ENCODE data around the gene CYYR1.

The CYYR1 gene

DNA sequence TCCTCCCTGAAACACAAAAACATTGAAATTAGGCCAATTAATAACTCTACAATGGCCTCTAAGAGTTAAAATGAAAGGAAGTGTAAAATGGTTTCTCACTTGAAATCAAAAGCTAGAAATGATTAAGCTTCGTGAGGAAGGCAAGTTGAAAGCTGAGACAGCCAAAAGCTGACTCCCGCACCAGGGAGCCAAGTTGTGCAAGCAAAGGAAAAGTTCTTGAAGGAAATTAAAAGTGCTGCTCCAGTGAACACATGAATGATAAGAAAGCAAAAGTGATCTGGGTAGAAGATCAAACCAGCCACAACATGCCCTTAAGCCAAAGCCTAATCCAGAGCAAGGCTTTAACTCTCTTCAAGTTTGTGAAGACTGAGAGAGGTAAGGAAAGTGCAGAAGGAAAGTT, 22.8 kb downstream of the CYYR1 start:
- DNase-seq = no peak

DNA sequence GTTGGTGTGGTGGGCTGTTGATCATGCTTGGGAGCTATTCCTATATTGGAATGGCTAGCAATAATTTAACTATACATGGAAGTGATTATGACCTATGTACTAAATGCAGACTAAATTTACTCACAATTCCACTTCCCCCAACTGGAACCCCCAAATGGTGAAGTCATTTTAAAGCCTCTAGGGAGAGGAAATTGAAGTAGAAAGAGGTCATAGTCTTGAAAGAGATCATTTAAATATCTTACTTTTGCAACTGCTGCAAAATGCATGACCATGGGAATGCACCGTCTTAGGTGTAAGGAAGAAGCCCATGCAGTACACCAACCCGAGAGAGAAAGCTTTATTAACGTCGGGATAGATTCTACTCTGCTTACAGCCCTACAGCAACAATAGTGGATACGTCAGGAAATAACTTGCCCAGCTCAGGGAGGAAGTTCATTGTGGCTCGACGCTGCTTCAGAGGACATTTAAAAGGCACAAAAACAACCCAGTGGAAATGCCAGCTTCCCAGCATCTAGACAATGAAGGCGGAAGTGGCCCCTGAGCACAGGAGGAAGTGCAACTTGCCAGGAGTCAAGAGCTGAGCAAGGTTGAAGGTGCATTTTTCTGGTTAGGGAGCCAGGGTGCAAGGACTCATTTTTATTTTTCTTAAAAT, 26.5 kb downstream of the CYYR1 start:
- no peak for DNase-seq

DNA sequence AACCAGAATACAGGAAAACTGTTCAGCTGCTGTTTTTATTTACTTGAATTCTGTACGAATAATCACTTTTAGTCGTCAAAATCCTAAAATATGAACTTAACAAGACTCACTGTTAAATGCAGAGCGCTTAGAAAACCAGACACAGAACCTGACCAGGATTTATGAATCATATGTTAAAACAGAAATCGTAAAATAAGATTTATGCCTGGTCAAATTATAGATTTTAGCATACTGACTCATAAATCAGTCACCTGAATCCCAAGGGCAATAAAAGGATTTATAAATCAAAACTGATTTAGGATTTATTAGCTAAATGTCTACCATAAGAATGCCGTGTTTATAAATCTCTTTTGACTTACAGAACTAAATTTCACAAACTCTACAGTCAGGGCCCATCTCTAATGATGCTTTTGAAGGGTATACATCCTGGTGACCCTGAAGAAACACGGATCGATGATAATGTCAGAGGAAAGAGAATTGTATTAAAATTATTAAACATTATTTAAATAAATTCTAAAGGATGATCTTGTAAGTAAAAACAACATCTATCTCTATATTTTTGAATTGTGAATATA, 28.8 kb downstream of the CYYR1 start:
- DNase-seq = no peak

DNA sequence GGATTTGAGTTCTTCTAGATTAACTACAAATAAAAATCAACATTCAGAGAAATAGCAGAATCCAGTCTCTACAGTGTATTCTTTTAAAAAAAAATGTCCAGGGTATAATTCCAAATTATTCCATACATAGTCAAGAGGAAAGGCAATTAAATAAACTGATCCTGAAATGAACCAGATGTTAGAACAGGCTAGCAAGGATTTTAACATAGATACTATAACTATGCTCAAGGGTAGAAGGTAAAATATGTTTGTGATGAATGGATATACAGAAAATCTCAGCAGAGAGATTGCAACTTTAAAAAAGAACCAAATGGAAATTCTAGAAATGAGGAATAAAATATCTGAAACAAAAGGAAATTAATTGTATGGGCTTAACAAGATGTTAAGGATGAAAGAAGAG, 32.4 kb downstream of the CYYR1 start:
- DNase-seq = no peak

DNA sequence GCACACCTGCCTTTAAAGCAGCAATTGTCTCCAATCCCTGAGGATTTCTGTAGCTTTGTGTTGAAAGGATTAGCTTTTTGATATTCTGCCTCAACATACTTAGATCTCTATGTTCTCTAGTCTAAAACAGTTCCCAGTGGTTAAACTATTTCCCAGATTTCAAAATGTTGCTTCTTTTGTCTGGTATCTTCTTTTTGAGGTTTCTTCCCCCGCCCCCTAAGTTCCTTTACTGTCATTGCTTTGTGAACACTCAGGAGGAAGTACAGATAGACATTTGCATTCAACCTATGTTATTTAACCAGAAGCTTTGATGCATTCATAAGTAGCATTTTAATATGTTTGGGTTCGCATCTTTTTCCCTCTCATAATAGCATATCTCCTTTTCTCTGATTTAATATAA, 33.5 kb downstream of the CYYR1 start:
- DNase-seq = no peak

DNA sequence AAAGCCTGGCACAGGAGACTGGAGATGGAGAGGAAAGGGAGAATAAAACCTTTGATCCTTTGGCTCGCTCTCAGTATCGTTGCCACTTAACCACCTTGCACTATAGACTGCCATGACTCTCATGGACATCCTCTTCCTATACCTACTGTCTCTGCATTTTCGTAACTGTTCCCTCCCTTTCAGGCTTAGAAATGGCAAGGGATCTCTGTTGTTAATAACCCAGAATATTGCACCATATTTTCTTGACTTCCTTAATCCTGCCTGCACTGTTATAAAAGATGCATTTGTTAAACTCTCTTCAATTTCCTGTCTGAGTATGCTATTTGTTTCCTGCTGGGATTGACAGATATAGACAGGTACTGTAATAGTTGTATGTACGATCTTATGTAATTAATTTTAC, 38.6 kb downstream of the CYYR1 start:
- no peak for DNase-seq

DNA sequence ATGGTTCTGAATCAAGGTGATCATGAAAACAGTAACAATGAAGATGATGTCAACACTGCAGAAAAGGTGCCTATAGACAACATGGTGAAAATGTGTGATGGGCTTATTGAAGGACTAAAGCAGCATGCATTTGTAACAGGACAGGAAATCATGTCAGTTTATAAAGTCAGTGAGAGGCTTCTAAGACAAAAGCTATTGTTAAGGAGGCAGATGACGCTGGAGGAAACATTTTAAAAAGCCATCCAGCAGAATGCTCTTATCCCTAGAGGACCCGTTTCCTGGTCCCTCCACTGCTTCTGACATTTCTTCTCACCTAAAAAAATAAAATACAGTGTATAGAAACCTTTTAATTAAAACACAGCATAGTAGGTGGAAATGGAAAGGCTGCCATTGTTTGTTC, 40.9 kb downstream of the CYYR1 start:
- DNase-seq = no peak

DNA sequence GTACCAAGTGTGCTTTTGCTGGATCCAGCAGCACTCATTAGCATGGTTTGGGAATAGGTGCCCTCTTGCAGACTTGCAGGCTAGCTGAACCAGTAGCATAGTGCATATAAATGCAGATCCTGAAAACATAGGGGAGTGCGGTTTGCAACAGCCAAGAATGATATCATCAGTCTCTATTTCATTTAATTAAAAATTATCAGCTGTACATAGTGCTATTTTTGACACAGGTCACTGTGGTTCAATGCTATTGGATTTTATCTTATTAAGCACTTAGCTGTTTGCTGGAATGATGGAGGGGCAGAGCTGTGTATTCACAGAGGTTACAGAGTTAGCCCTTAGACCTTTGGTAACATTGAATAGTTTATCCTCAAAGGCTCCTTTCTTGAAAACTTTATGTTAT, 43.6 kb downstream of the CYYR1 start:
- DNase-seq = no peak

DNA sequence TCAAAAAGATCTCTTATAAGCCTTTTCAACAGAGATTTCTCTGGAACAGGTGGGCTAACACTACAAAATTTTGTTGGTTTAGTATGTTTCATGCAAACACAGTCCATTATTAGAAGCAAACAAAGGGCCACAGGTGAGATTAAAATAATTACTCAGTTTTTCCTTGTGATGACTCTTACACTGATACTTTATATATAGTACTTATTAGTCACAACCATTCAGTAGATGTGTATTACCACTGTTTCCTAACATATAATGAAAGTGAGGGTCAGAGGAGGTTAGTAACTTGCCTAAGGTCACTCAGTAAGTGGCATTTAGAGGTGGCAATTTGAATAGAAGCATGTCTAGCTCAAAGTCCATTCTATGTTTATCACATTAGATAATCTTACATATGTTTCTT, 44.2 kb downstream of the CYYR1 start:
- no peak for DNase-seq

DNA sequence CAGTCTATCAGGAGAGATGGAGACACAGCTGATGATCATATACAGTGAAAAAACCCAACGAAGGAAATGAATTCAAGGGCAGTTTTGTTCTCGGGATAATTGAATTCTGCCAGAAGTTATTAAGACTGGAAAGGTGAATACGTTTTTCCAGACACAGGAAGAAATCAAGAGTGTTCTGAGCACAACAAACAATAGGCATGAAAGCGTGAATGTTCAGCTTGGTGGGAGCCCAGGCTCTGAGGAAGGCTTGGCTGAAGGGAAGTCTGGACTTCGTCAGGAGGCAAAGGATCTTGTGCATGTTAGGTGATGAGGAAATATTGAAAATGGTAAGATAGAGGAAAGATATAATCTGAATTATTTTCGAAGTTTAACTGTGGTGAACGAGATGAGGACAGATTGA, 50.4 kb downstream of the CYYR1 start:
- DNase-seq = no peak

DNA sequence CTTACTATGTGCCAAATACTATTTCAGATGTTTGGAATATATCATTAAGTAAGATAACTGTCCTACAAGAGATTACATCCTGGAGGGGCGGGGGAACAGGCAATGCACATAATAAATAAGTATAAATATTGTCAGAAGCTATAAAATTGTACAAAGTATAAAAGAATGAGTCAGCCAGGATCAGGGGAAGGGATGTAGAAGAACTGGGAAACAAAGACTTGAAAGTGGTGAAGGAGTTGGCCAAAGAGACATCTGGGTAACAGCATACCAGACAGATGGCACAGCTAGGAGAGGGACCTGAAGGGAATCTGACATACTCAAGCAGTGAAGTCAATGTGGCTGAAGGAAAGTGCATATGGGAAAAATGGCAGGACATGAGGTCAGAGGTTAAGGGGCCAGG, 53.9 kb downstream of the CYYR1 start:
- DNase-seq = no peak

DNA sequence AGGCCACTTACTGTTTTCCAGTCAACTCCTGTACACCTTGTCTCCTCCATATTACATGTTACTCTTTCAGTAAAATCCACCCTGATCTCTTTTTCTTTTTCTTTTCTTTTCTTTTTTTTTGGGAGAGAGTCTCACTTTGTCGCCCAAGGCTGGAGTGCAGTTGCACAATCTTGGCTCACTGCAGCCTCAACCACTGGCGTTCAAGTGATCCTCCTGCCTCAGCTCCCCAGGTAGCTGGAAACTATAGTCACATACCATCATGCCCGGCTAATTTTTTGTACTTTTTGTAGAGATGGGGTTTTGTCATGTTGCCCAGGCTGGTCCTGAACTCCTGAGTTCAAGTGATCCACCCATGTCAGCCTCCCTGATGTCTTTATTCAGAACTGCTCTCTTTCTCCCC, 57.8 kb downstream of the CYYR1 start:
- no peak for DNase-seq

DNA sequence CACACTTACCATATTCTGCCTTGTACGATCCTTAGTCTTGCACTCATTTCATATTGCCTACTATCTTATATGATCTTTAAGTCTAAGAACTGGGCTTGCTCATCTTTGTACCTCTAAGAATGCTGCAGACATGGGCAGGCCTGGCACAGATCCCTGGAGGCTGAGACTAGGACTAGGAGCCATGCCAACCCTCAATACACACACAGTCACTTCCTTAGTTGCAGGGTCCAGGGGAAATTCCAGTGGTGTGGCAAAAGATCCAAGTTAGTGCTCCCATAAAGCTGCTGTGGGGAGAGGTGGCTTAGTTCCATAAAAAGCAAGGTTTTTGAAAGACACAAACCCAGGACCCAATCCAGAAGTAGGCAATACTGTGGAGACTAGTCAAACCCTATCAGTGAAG, 59.9 kb downstream of the CYYR1 start:
- DNase-seq = no peak

DNA sequence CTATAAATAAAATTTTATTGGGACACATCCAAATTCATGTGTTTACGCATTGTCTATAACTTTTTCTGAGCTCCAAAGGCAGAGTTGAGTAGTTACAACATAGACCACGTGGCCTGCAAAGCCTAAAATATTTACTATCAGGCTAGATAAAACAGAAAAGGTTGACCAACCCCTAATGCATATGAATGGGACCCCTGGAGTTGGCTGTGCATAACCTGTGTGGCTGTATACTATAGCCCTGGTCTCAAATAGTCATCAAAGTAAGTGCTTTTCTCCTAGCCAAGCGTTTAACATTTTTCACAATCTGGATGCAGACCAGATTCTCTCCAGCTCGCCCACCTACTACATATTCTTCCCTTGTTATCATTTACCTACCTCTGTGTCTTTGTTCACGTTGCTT, 60.4 kb downstream of the CYYR1 start:
- no peak for DNase-seq

DNA sequence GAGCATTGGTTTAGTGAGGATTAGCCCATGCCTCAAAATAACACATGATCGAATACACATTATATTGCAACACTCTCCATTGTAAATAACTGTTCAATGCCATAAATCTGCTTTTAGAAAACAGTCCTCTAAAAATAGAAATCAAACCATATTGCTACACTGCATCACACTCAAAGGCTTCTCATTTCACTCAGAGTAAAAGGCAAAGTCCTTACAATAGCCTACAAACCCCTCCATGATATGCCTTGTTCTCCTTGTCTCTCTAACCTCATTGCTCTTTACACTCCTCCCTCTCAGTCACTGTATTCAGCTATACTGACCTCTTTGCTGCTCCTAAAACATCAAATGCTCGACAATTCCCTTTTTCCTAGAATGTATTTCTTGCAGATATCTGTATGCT, 64.2 kb downstream of the CYYR1 start:
- no peak for DNase-seq

DNA sequence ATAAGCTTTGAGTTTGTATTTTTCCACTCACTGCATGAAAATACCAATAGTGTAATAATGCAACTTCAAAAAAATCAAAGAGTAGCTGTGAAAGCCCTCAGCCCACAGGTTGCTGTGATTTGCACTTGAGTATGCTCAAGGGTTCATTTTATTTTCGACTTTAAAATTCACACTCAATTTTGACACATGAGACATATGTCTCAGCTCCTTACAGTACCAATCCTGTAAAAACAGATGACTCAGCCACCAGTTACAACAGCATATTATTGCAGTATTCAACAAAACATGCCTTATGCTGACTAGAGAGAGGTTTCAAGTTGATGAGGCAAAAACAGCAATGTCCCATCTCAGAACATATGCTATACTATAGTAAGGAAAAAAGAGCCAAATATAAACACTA, 66.1 kb downstream of the CYYR1 start:
- DNase-seq = no peak

DNA sequence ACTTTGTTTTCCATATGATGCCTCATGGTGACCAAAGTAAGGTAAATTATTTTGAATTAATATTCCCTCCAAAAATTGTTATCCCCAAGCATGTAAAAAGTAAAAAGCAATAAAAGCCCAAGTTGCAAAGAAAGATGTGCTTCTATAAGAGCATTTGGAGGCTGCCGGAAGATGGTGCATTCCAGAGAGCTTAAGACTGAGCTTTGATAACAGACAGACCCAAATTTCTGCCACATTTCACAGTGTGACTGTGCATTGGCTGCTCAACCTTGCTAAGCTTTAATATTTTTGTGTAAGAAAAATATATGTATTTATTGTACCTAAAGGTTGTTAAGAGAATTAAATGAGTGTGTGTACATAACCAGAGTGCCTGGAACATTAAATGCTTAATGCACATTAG, 67.9 kb downstream of the CYYR1 start:
- DNase-seq = no peak

DNA sequence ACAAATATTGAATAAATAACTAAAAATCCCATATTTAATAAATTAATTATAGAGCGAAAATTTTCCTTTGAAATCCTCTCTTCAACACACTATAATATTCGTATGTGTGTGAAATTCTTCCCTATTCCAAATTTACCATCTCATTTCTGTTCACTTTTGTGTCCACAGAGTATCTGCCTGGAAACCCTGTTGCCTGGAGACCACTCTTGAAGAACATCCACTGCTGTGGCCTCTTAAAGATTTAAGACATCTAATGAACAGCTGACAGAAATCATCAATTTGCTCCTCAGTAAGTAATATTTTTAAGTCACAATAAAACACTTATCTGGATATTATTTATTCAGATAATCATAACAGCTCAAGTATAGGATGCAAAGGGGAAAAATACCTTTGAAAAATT, 69.7 kb downstream of the CYYR1 start:
- DNase-seq = no peak

DNA sequence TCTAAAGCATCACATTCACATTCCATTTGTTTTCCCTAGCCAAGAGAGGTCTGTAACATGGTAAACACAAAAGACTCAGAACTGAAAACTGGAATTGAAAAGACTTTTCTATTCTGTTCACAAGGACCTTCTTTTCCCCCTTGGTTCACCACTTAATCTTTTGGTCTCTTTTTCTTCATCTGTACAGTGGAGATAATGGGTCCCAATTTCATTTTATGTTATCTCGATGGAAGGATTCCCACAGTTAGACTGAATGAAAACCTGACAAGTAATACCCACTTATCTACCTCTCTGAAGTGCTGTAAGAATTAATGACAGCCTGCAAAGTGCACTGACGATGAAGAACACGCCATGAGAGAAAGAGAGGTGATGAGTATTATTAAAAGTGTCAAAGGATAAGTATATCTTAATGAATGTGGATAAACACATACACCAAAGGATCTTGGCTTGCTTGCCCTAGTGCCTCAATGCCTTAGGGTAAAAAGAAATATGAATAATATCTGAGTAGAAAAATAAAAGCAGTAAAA, 71.5 kb downstream of the CYYR1 start:
- no peak for DNase-seq

DNA sequence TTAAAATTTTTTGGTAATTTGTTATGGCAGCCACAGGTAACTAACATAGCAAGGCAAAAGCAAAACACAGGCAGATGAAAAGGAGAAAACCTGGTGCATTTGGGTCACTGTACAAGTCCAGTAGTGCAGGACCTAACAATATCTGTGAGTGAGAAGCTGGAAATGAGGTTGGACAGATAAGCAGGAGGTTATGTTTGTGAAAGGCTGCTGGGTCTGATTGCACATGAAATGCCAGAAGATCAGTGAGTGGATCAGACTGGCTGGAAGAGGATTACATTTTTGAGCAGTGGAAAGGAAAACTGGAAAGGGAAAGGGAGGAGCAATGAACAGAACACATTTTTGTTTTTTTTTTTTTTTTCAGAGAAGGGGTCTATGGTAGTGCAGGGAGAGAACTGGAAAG, 73.6 kb downstream of the CYYR1 start:
- no peak for DNase-seq

DNA sequence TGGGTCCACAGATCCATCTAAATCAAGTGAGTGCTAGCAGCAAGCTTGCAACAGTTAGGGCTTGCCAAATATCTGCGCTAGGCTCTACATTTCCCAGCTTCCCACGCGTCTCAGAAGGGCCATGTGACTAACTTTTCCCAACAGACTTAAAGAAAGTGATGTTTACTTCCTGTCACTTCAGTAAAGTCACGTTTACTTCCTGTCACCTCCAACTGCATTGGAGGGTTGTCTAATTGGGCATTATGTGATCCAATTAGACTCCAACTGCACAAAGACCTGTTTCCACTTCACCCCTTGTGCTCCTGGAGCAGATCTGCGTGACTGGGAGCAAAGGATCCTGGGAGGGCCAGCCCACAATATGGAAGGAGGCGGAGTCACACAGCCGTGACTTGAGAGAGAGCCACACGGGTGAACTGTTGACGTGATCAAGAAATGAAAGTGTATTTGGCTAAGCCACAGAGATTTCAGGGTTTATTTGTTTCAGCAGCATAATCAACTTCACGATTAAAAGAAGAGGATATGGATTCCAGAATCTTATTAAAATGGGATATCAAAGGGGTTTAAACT, 77.7 kb downstream of the CYYR1 start:
- no peak for DNase-seq

DNA sequence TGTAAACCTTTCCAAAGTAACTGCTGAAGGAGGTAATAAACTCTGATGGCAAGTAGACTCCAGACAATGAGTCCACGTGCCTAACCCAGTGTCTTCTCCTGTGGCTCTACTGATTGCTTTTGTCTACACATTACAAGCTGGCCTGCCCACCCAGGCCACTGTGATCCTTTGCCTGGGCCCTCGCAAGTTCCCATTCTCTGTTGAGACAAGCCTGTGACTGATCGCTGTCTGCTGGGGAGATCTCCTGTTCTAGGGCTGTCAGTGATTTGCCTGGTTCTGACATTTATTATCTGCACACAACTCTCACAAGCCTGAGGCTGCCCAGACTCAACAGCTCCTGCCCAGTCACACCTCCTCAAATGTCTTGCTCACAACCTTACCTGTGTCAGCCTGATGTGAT, 81.4 kb downstream of the CYYR1 start:
- no peak for DNase-seq

DNA sequence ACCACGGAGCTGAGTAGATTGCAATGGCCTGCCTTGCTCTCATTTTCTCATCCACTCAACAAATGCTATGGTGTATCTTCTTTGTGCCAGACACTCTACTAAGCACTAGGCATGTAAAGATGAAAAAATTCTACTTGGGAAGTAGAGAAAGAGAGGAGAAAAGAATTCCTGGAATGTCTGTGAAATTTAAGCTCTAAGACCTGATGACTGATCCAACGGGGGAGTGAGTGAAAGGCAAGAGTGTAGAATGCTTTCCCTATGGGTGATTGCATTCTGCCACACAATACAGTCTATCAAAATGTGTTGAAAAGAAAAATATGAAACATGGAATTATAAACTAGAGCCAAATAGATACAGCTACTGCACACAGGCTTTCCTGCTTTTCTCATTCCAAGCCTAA, 82.3 kb downstream of the CYYR1 start:
- DNase-seq = no peak

DNA sequence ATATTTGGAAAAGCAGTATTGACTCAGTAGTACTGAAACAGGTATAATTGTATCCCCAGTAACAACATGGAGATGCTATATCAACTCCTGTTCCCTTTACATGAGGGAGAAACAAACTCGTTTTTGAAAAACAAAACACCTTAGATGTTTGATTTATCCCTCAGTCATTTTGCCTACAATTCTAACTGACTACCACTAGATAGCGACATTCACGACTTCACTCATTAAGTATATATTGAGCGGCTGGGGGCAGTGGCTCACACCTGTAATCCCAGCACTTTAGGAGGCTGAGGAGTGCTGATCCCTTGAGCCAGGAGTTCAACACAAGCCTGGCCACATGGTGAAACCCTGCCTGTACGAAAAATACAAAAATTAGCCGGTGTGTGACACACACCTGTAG, 83.3 kb downstream of the CYYR1 start:
- DNase-seq = no peak

DNA sequence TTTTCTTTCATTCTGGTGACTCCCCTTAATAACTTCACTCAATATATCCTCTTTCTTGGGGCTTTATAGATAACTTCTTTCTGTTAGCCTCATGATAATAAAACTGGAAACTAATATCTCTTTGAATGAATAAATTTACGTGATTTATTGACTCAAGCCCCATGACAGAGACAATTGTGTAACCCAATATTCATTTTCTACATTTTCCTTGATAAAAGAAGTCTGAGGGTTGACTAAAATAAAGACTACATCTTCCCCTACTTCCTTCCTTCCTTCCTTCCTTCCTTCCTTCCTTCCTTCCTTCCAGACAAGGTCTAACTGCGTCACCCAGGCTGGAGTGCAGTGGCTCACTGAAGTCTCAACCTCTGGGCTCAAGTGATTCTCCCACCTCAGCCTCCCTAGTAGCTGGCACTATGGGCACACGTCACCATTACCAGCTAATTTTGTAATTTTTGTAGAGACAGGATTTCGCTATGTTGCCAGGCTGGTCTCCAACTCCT, 85.1 kb downstream of the CYYR1 start:
- no peak for DNase-seq
